Transverse colon (tissue), 4 donors: ENCODE measurements around the gene KRTAP5-4. TPM values are rescaled to one million over a fixed set of nuclear protein-coding genes. Genes with fewer than 3 reads are reported as not detected.

Source experiments
- DNase-seq: peaks from one replicate; pipeline ENCODE4 v3.0.0-alpha.2; 2019
- H3K27ac ChIP-seq, 4 donors: fragments of 200-600 bp; sonication (generic); 2 replicates each; pipeline ENCODE4 v1.5.1; 2016 to 2018; ENCODE audit warnings: inconsistent platforms in 4 of 4
- H3K27me3 ChIP-seq: fragments of 200-600 bp; sonication (generic); 2 replicates; pipeline ENCODE4 v1.5.1; 2017; ENCODE audit warnings: inconsistent platforms
- H3K36me3 ChIP-seq, 4 donors: fragments of 200-600 bp; sonication (generic); 2 replicates each; pipeline ENCODE4 v1.5.1; 2017 to 2019; ENCODE audit warnings: inconsistent platforms in 4 of 4
- H3K4me1 ChIP-seq, 4 donors: fragments of 200-600 bp; sonication (generic); 2 replicates each; pipeline ENCODE4 v1.5.1; 2017 to 2020; ENCODE audit warnings: inconsistent platforms in 4 of 4
- H3K4me3 ChIP-seq, 4 donors: fragments of 200-600 bp; sonication (generic); 1 replicate in 1 of 4; 2 replicates in 3 of 4; pipeline versions ENCODE4 v1.5.1 to v1.6.1; 2017 to 2019; ENCODE audit warnings: inconsistent platforms in 4 of 4
- H3K9me3 ChIP-seq, 2 donors: fragments of 200-600 bp; sonication (generic); 2 replicates each; pipeline ENCODE4 v1.5.1; 2017 to 2019; ENCODE audit warnings: inconsistent platforms in 2 of 2
- CTCF ChIP-seq, 5 experiments: fragments of 200-600 bp in 3 of 5; fragments of 450-650 bp in 2 of 5; sonication (generic) in 3 of 5; IDR thresholded peaks; 1 replicate in 2 of 5; 2 replicates in 3 of 5; pipeline ENCODE4 v1.5.1; 2016 to 2017; ENCODE audit warnings: antibody characterized with exemption in 5 of 5, inconsistent platforms in 3 of 5, mild to moderate bottlenecking in 2 of 5, moderate library complexity in 1 of 5
- EP300 ChIP-seq: sonication (generic); formaldehyde crosslinking; IDR thresholded peaks from one replicate; pipeline ENCODE4 v1.6.1; 2017; ENCODE audit warnings: antibody characterized with exemption, low read depth
- POLR2A ChIP-seq: fragments of 450-650 bp; IDR thresholded peaks from one replicate; pipeline ENCODE4 v1.6.1; 2016; ENCODE audit warnings: antibody characterized with exemption, mild to moderate bottlenecking, moderate library complexity
- POLR2AphosphoS5 ChIP-seq, 3 donors: sonication (generic); formaldehyde crosslinking; IDR thresholded peaks; one replicate each; pipeline ENCODE4 v1.6.1; 2016; ENCODE audit warnings: antibody characterized with exemption in 3 of 3
- WGBS, 2 donors: methylation state at CpG; one replicate each; pipeline ENCODE4 v1.1.5; 2018; ENCODE audit warnings: low coverage in 1 of 2; 5-methylcytosine and 5-hydroxymethylcytosine counted together
- in situ Hi-C, 4 donors: fragments of 200-750 bp; cut with MboI; loops; one replicate each; pipeline versions ENCODE4 v1.15.0 to v1.15.1; 2017; ENCODE audit warnings: low sequenced_read_pairs in 3 of 4, low pct_ligation_motif_present in 1 of 4, low pct_unique_long_range_greater_than_20kb in 1 of 4
- intact Hi-C: fragments of 100-400 bp; cut with DNase I; formaldehyde crosslinking; loops from one replicate; pipeline ENCODE4 v1.15.1; 2023; ENCODE audit warnings: low total_unique reads
- total RNA-seq, 4 donors: library from RNA; depleted of rRNA; stranded (reverse); fragments of >200 nt; gene quantifications; one replicate each; pipeline ENCODE4 v1.1.0, GENCODE V29; 2016

KRTAP5-4 gene
- total RNA-seq, 4 donors from 2014 or later: not detected

GRCh38 chr11:1631066-1631568, 9.2 kb upstream of the KRTAP5-4 start:
- no peak for DNase-seq
- TF ChIP-seq POLR2A (no peak), CTCF (IDR thresholded peaks at IDR 0.05) (no peak), POLR2AphosphoS5 (IDR thresholded peaks at IDR 0.05) (no peak), EP300 (no peak)
- Histone ChIP-seq H3K27ac (no peak overlapping the region), H3K4me1 (peaks cover 0 to 7% (median 1%) of the 10 kb centered on the region in 4 donors), H3K36me3 (no peaks in the 10 kb centered on the region), H3K9me3 (no peaks in the 10 kb centered on the region), H3K27me3 (peaks cover 32% of the 10 kb centered on the region), H3K4me3 (no peak overlapping the region)
- WGBS, 2 donors: 80 to 85% methylated on average over 4 to 13 of the region's 13 CpGs
- intact Hi-C loops (no loop called here), in situ Hi-C loops (no loop called here)

- no peaks in the 10 kb centered on the region for H3K36me3 ChIP-seq
- no peak overlapping the region for H3K4me3 ChIP-seq
- WGBS, 2 donors: 62% methylated on average over 2 of the region's 2 CpGs; no CpG with 5 or more reads in 1 of the 2 donors
- H3K27ac ChIP-seq: no peak overlapping the region
- peaks cover 32% of the 10 kb centered on the region for H3K27me3 ChIP-seq
- in situ Hi-C loops: no loop called here
- TF ChIP-seq POLR2AphosphoS5 (IDR thresholded peaks at IDR 0.05) (no peak), EP300 (no peak), POLR2A (no peak)
- H3K4me1 ChIP-seq: peaks cover 0 to 7% (median 1%) of the 10 kb centered on the region in 4 donors
- H3K9me3 ChIP-seq: no peaks in the 10 kb centered on the region
- no peak for DNase-seq
- intact Hi-C loops: no loop called here
Observed at GRCh38 chr11:1630271-1630670, 8.3 kb upstream of the KRTAP5-4 start.

- intact Hi-C loops: loop anchor here (2.0 kb wide), 1 partner anchor 87 kb away; no protein-coding TSS in a partner anchor
- Histone ChIP-seq H3K27me3 (peaks cover 32% of the 10 kb centered on the region), H3K4me1 (peaks cover 0 to 7% (median 1%) of the 10 kb centered on the region in 4 donors), H3K9me3 (no peaks in the 10 kb centered on the region), H3K27ac (no peak within 1 kb of the TSS), H3K36me3 (no peaks in the 10 kb centered on the region), H3K4me3 (no peak within 1 kb of the TSS)
- in situ Hi-C loops: no loop called here
- whole genome bisulfite sequencing, 2 donors: 80% methylated on average over 16 of the region's 26 CpGs; no CpG with 5 or more reads in 1 of the 2 donors
- TF ChIP-seq CTCF (IDR thresholded peaks at IDR 0.05): no peak
- TF ChIP-seq POLR2AphosphoS5 (IDR thresholded peaks at IDR 0.05): no peak
- TF ChIP-seq EP300: no peak
- TF ChIP-seq POLR2A: no peak
- no peak for DNase-seq
Observed at GRCh38 chr11:1629326-1630185, 7.6 kb upstream of the KRTAP5-4 start, which contains the start of gene KRTAP5-5. Gene KRTAP5-5 (plus strand): TSS chr11:1629775. CDS start chr11:1629841, 66 bp downstream.

- Histone ChIP-seq H3K36me3 (no peaks in the 10 kb centered on the region), H3K27ac (no peak overlapping the region), H3K4me3 (no peak overlapping the region), H3K4me1 (peaks cover 0 to 7% (median 1%) of the 10 kb centered on the region in 4 donors), H3K27me3 (peaks cover 32% of the 10 kb centered on the region), H3K9me3 (no peaks in the 10 kb centered on the region)
- in situ Hi-C loops (no loop called here), intact Hi-C loops (loop anchor here (2.0 kb wide), 1 partner anchor 86 kb away; no protein-coding TSS in a partner anchor)
- 33 to 83% methylated on average over 1 to 33 of the region's 35 CpGs for WGBS, 2 donors
- DNase-seq: peak; percentile 64
- TF ChIP-seq CTCF (IDR thresholded peaks at IDR 0.05) (peak; percentile 83 to 96 (median 89)), POLR2A (no peak)
Observed at GRCh38 chr11:1628506-1629325, 6.8 kb upstream of the KRTAP5-4 start.
